Measurements from ENCODE around the gene PBXIP1. TPM values are rescaled to one million over a fixed set of nuclear protein-coding genes. Genes with fewer than 3 reads are reported as not detected.
A peak's percentile ranks its signal among the peaks of the same experiment; 100 is the strongest.

Gene PBXIP1
- total and polyA plus RNA-seq, 2 of the 13 experiments (the other 11 are each of a cell fraction or from before 2014, with no cell fraction given) = 16.3 to 31.9 TPM

DNA sequence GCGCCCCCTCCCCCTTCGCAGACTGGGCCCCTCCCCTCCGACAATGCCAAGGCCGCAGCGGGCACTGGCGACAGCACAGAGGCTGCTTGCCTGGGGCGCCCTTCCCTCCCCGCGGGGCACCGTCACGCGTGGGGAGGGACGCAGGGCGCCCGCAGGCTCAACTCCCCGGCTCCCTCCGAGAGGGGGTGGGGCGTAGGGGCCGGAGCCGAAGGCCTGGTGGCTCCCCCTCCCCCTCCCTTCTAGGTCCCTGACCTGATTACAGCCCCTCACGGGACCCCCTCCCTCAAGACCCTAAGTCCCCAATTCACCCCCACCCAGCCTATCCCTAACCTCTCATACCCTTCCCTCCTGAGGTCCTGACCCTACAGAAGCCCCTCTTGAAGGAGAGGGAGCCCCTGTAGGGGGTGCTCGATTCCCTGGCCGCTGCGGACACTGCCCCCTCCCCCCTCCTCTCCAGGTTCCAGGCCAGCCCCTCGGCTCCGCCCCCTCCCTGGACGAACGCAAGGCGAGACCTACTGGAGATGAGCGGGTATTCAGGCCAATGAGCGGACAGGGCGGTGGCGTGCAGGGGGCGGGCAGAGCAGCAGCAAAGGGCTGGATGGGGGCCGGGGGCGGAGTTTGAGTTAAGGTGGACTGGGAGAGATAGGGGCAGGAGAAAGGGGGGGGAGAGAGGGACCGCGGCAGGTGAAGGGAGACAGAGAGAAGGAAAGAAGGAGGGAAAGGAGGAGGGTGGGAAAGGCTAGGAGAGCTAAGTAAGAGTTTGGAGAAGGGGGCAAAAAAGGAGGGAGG is 46.0 kb upstream of the PBXIP1 start (continued):
- TF ChIP-seq SRF (IDR thresholded peaks at IDR 0.05; ENCODE audit: low read depth, low read length) (no peak), ELF4 (CRISPR knock-in tag; IDR thresholded peaks at IDR 0.05; ENCODE audit: borderline replicate concordance) (no peak), PHF8 (CRISPR knock-in tag; IDR thresholded peaks at IDR 0.05) (peak; percentile 60), NCOR1 (IDR thresholded peaks at IDR 0.05; ENCODE audit: borderline replicate concordance, low read length) (peak; percentile 77; the same call in 1 of the 2 replicates), PCBP1 (IDR thresholded peaks at IDR 0.05; ENCODE audit: borderline replicate concordance, low read depth, low read length) (0 out of 2 replicates have a peak, but pooled peaks have one; percentile 41), ZNF414 (CRISPR knock-in tag; IDR thresholded peaks at IDR 0.05) (no peak), ZBTB14 (CRISPR knock-in tag; IDR thresholded peaks at IDR 0.05) (no peak), ZNF562 (CRISPR knock-in tag; IDR thresholded peaks at IDR 0.05; ENCODE audit: borderline replicate concordance) (no peak), ZNF343 (CRISPR knock-in tag; IDR thresholded peaks at IDR 0.05) (no peak), SNAI1 (CRISPR knock-in tag; IDR thresholded peaks at IDR 0.05; ENCODE audit: borderline replicate concordance) (no peak), RBM39 (IDR thresholded peaks at IDR 0.05; ENCODE audit: low read depth, low read length, poor library complexity, severe bottlenecking) (no peak), DZIP1 (CRISPR knock-in tag; IDR thresholded peaks at IDR 0.05) (no peak), MAFK (conservative IDR thresholded peaks at IDR 0.05 in 1 of 2, IDR thresholded peaks at IDR 0.05 in 1 of 2; ENCODE audit: low read length in 2 of 2) (no peak), ZNF263 (CRISPR knock-in tag; IDR thresholded peaks at IDR 0.05) (no peak), KDM6A (CRISPR knock-in tag; IDR thresholded peaks at IDR 0.05; ENCODE audit: low read depth) (no peak), ZFP62 (CRISPR knock-in tag; IDR thresholded peaks at IDR 0.05) (no peak), MXI1 (IDR thresholded peaks at IDR 0.05; ENCODE audit: borderline replicate concordance, low read depth, low read length) (peak; percentile 52; the same call in 1 of the 3 replicates), TEF (CRISPR knock-in tag; IDR thresholded peaks at IDR 0.05) (no peak)
- TF ChIP-seq, protein P1, sequence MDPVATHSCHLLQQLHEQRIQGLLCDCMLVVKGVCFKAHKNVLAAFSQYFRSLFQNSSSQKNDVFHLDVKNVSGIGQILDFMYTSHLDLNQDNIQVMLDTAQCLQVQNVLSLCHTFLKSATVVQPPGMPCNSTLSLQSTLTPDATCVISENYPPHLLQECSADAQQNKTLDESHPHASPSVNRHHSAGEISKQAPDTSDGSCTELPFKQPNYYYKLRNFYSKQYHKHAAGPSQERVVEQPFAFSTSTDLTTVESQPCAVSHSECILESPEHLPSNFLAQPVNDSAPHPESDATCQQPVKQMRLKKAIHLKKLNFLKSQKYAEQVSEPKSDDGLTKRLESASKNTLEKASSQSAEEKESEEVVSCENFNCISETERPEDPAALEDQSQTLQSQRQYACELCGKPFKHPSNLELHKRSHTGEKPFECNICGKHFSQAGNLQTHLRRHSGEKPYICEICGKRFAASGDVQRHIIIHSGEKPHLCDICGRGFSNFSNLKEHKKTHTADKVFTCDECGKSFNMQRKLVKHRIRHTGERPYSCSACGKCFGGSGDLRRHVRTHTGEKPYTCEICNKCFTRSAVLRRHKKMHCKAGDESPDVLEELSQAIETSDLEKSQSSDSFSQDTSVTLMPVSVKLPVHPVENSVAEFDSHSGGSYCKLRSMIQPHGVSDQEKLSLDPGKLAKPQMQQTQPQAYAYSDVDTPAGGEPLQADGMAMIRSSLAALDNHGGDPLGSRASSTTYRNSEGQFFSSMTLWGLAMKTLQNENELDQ (CRISPR knock-in tag; IDR thresholded peaks at IDR 0.05; ENCODE audit: borderline replicate concordance) = no peak
- TF ChIP-seq, protein P2, sequence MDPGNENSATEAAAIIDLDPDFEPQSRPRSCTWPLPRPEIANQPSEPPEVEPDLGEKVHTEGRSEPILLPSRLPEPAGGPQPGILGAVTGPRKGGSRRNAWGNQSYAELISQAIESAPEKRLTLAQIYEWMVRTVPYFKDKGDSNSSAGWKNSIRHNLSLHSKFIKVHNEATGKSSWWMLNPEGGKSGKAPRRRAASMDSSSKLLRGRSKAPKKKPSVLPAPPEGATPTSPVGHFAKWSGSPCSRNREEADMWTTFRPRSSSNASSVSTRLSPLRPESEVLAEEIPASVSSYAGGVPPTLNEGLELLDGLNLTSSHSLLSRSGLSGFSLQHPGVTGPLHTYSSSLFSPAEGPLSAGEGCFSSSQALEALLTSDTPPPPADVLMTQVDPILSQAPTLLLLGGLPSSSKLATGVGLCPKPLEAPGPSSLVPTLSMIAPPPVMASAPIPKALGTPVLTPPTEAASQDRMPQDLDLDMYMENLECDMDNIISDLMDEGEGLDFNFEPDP (CRISPR knock-in tag; conservative IDR thresholded peaks at IDR 0.05) = no peak
